CD4-positive, alpha-beta T cell treated with Interleukin-6 for 4 hours (primary cell): ENCODE results near the gene EXOSC7.

Experiments used
- DNase-seq: peaks from one replicate; pipeline ENCODE4 v3.0.0-alpha.2; 2020; ENCODE audit warnings: mixed read lengths

EXOSC7 gene

GRCh38 chr3:44993471-44994205 is 17.6 kb downstream of the EXOSC7 start:
- DNase-seq = no peak

- no peak for DNase-seq
Measured at GRCh38 chr3:44995142-44995770, 19.2 kb downstream of the EXOSC7 start.

- DNase-seq = no peak
Measured at GRCh38 chr3:44996556-44996969, 20.5 kb downstream of the EXOSC7 start.

GRCh38 chr3:44999782-45000181 is 23.7 kb downstream of the EXOSC7 start:
- no peak for DNase-seq

GRCh38 chr3:45000823-45001222 is 24.8 kb downstream of the EXOSC7 start:
- DNase-seq = no peak

- no peak for DNase-seq
Measured at GRCh38 chr3:45001738-45002137, 25.7 kb downstream of the EXOSC7 start.

- no peak for DNase-seq
Measured at GRCh38 chr3:45002139-45002660, 26.2 kb downstream of the EXOSC7 start.

GRCh38 chr3:45002720-45003119 is 26.7 kb downstream of the EXOSC7 start:
- DNase-seq = no peak

- no peak for DNase-seq
Measured at GRCh38 chr3:45003406-45003805, 27.4 kb downstream of the EXOSC7 start.

GRCh38 chr3:45003859-45004258 is 27.8 kb downstream of the EXOSC7 start:
- DNase-seq = no peak

- no peak for DNase-seq
Measured at GRCh38 chr3:45007091-45007490, 31.0 kb downstream of the EXOSC7 start.

- DNase-seq = no peak
Measured at GRCh38 chr3:45008117-45008516, 32.1 kb downstream of the EXOSC7 start.

- DNase-seq = no peak
Measured at GRCh38 chr3:45009868-45010267, 33.8 kb downstream of the EXOSC7 start.

- no peak for DNase-seq
Measured at GRCh38 chr3:45010811-45011333, 34.8 kb downstream of the EXOSC7 start.

GRCh38 chr3:45011756-45012508 is 35.9 kb downstream of the EXOSC7 start:
- DNase-seq = no peak

- DNase-seq = no peak
Measured at GRCh38 chr3:45012577-45012976, 36.5 kb downstream of the EXOSC7 start.

- DNase-seq = no peak
Measured at GRCh38 chr3:45016916-45017315, 40.9 kb downstream of the EXOSC7 start.

GRCh38 chr3:45017821-45018220 is 41.8 kb downstream of the EXOSC7 start:
- no peak for DNase-seq

GRCh38 chr3:45020534-45020933 is 44.5 kb downstream of the EXOSC7 start:
- peak; percentile 40 for DNase-seq

- DNase-seq = no peak
Measured at GRCh38 chr3:45021524-45022297, 45.7 kb downstream of the EXOSC7 start.

GRCh38 chr3:45023675-45024074 is 47.6 kb downstream of the EXOSC7 start:
- no peak for DNase-seq

- no peak for DNase-seq
Measured at GRCh38 chr3:45024542-45025255, 48.7 kb downstream of the EXOSC7 start.
